Ishikawa (cell line): Measurements from ENCODE around the gene RPL26.

ENCODE experiments used
- CEBPB ChIP-seq: IDR thresholded peaks from 2 replicates; pipeline ENCODE4 v1.6.1; 2012
- CREB1 ChIP-seq: IDR thresholded peaks from 2 replicates; pipeline ENCODE4 v1.6.1; 2012; ENCODE audit warnings: low read depth
- EGR1 ChIP-seq: IDR thresholded peaks from 2 replicates; pipeline ENCODE4 v1.6.1; 2012
- EP300 ChIP-seq: IDR thresholded peaks from 2 replicates; pipeline ENCODE4 v1.6.1; 2012; ENCODE audit warnings: borderline replicate concordance
- FOXM1 ChIP-seq: IDR thresholded peaks from 2 replicates; pipeline ENCODE4 v1.6.1; 2012; ENCODE audit warnings: low read depth, borderline replicate concordance
- NFIC ChIP-seq: IDR thresholded peaks from 2 replicates; pipeline ENCODE4 v1.6.1; 2012
- RAD21 ChIP-seq: IDR thresholded peaks from 2 replicates; pipeline ENCODE4 v1.6.1; 2012; ENCODE audit warnings: low read depth
- TAF1 ChIP-seq: IDR thresholded peaks from 2 replicates; pipeline ENCODE4 v1.6.1; 2012; ENCODE audit warnings: low read depth, mild to moderate bottlenecking
- TCF12 ChIP-seq: IDR thresholded peaks from 2 replicates; pipeline ENCODE4 v1.6.1; 2012; ENCODE audit warnings: low read depth
- TEAD4 ChIP-seq: IDR thresholded peaks from 2 replicates; pipeline ENCODE4 v1.6.1; 2012
- YY1 ChIP-seq: IDR thresholded peaks from 2 replicates; pipeline ENCODE4 v1.6.1; 2012; ENCODE audit warnings: low read depth
- ZBTB7A ChIP-seq: IDR thresholded peaks from 2 replicates; pipeline ENCODE4 v1.6.1; 2012; ENCODE audit warnings: low read depth
- TF ChIP-seq, protein P1 (sequence below): IDR thresholded peaks from 2 replicates; pipeline ENCODE4 v1.6.1; 2012
- TF ChIP-seq, protein P2 (sequence below): IDR thresholded peaks from 2 replicates; pipeline ENCODE4 v1.6.1; 2012; ENCODE audit warnings: low read depth, mild to moderate bottlenecking
- TF ChIP-seq, protein P3 (sequence below): IDR thresholded peaks from 2 replicates; pipeline ENCODE4 v1.6.1; 2012

Gene RPL26

DNA sequence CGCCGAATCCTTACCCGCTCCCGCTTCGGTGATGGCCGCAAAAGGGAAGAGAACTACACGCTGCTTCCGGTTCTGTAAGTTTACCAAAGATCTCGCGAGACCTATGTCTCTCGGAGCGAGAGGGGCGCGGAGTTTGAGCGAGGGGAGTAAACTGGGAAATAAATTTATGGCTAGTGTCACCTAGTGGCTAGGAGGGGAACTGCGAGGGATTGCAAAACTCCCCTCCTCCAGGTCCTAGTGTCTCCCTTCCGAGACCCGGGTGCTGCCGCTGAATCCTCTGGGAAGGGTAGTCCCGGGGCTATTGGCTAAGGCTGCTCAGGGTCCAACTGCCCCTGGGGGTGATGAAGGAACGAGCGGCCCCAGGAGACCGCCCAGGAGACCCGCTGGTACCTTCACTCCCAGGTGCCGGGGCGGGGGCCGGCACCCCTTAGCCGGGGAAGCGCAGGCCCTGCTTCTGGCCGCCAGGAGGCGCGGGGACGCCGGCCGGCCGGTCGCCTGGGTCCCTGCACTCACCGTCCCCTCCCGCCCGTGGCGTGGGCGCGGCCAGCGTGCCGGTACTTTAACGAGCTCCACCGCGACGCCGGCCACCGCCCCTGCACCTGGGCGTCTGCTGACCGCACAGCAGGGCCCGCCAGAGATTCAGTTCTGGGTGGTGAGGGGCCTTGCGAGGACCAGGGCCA, at the start of gene RPL26:
TSS of gene RPL26 (minus strand) at position 51 of the 680 bp plus-strand sequence. CDS start 883 bp downstream, outside the sequence.
- TF ChIP-seq, protein P1, sequence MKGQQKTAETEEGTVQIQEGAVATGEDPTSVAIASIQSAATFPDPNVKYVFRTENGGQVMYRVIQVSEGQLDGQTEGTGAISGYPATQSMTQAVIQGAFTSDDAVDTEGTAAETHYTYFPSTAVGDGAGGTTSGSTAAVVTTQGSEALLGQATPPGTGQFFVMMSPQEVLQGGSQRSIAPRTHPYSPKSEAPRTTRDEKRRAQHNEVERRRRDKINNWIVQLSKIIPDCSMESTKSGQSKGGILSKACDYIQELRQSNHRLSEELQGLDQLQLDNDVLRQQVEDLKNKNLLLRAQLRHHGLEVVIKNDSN = peak; percentile 5
- TF ChIP-seq CEBPB (peak; percentile 95), TEAD4 (no peak; the same call in 1 of the 2 replicates), TCF12 (peak; percentile 76), FOXM1 (peak; percentile 39; the same call in 1 of the 2 replicates), EP300 (no peak), RAD21 (peak; percentile 50; the same call in 1 of the 2 replicates), CREB1 (0 out of 2 replicates have a peak, but pooled peaks have one; percentile 41), TAF1 (peak; percentile 97; the same call in 1 of the 2 replicates), YY1 (peak; percentile 91), ZBTB7A (peak; percentile 43; the same call in 1 of the 2 replicates), EGR1 (peak; percentile 50; the same call in 1 of the 2 replicates), NFIC (peak; percentile 20; the same call in 1 of the 2 replicates)
- TF ChIP-seq, protein P2, sequence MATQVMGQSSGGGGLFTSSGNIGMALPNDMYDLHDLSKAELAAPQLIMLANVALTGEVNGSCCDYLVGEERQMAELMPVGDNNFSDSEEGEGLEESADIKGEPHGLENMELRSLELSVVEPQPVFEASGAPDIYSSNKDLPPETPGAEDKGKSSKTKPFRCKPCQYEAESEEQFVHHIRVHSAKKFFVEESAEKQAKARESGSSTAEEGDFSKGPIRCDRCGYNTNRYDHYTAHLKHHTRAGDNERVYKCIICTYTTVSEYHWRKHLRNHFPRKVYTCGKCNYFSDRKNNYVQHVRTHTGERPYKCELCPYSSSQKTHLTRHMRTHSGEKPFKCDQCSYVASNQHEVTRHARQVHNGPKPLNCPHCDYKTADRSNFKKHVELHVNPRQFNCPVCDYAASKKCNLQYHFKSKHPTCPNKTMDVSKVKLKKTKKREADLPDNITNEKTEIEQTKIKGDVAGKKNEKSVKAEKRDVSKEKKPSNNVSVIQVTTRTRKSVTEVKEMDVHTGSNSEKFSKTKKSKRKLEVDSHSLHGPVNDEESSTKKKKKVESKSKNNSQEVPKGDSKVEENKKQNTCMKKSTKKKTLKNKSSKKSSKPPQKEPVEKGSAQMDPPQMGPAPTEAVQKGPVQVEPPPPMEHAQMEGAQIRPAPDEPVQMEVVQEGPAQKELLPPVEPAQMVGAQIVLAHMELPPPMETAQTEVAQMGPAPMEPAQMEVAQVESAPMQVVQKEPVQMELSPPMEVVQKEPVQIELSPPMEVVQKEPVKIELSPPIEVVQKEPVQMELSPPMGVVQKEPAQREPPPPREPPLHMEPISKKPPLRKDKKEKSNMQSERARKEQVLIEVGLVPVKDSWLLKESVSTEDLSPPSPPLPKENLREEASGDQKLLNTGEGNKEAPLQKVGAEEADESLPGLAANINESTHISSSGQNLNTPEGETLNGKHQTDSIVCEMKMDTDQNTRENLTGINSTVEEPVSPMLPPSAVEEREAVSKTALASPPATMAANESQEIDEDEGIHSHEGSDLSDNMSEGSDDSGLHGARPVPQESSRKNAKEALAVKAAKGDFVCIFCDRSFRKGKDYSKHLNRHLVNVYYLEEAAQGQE = no peak
- TF ChIP-seq, protein P3, sequence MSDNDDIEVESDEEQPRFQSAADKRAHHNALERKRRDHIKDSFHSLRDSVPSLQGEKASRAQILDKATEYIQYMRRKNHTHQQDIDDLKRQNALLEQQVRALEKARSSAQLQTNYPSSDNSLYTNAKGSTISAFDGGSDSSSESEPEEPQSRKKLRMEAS = peak; percentile 74; the same call in 1 of the 2 replicates

DNA sequence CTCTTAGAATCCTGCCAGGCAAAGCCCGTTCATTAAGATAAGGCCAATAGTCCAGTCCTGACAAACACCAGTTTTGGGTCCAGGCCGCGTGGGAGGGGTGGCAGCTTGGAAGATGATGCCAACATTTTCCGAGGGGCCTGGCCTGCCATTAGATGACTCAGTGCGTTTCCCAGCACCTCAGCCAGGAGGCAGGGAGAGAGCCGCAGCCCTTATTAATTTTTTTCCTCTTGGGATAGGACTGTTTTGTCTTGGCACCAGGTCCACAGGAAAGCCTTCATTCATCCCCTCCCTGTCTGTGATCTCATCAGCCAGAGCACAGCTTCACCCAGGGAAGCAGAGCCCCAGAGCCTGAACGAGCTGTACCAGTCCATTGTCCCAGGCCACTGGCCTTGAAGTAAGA, 48.0 kb upstream of the RPL26 start:
- TF ChIP-seq, protein P1 = no peak
- TF ChIP-seq CEBPB (no peak), RAD21 (no peak), EGR1 (no peak), CREB1 (no peak), TCF12 (no peak), TEAD4 (no peak)
- TF ChIP-seq, protein P2 = no peak
- TF ChIP-seq, protein P3 = no peak

DNA sequence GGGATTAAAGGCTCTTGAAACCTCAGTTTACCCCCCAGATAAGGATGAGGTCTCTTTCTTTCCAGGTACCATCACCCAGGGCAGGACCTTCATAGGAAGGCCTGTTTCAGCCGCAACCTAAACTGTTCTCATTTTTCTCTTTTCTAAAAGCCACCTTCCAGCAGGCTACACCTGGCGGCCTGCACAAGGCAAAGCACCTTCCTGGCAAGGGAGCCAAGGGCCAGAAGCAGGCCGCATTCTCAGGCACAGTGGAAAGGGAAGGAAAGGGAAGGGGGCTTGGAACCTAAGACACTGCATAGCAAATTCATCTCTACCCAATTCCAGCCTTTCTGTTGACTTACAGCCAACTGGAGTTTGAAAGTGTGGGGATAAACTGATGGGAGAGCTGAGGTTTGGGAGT, 43.8 kb upstream of the RPL26 start:
- TF ChIP-seq, protein P1 = no peak
- TF ChIP-seq FOXM1 = no peak
- TF ChIP-seq EGR1 = no peak
- TF ChIP-seq CEBPB = no peak
- no peak for TF ChIP-seq RAD21
- TF ChIP-seq TEAD4 = no peak
- TF ChIP-seq ZBTB7A = no peak
- no peak for TF ChIP-seq EP300
- TF ChIP-seq, protein P3 = no peak
- no peak for TF ChIP-seq TCF12

DNA sequence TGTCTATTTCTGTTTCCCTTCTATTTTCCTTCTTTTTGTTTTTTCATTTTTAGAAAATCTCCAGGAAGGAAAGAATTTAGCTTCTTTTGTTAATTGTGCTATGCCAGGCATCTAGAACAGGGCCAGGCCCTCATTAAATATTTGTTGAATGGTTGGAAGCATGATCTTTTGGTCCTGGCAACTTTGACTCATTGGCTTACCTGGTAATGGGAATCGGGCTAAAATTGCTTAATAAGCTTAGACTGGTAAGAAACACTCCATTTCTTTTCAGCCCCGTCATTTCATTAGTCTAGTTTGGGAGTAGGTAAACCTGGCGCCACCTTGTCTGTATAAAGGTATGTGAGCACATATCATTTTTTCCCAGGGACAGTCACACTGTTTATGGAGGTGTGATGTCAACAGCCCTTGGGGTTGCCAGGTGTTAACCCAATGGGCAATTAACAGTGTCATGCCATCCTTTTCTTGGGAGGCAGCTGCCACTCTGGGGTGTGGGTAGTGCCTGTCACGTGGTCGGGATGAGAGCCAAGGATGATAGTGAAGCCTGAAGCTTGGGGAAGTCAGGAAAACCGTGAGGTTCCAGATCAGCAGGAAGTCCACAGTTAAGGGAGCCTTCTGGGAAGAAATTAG, 43.2 kb upstream of the RPL26 start:
- TF ChIP-seq TAF1 = no peak
- no peak for TF ChIP-seq NFIC
- TF ChIP-seq, protein P3 = no peak
- no peak for TF ChIP-seq FOXM1
- no peak for TF ChIP-seq EGR1
- TF ChIP-seq CEBPB = no peak
- TF ChIP-seq TEAD4 = no peak
- no peak for TF ChIP-seq YY1
- TF ChIP-seq, protein P1 = no peak
- no peak for TF ChIP-seq RAD21
- TF ChIP-seq TCF12 = no peak
- TF ChIP-seq EP300 = no peak
- TF ChIP-seq, protein P2 = no peak
- no peak for TF ChIP-seq ZBTB7A
- no peak for TF ChIP-seq CREB1
